ENCODE results near the gene ENPP3. TPM values are rescaled to one million over a fixed set of nuclear protein-coding genes. Genes with fewer than 3 reads are reported as not detected.
A peak's percentile ranks its signal among the peaks of the same experiment; 100 is the strongest.

ENPP3 gene
- total and polyA plus RNA-seq, 2 of the 13 experiments (the other 11 are each of a cell fraction or from before 2014, with no cell fraction given): 40.0 to 75.4 TPM

- no peak overlapping the region for H3K4me3 ChIP-seq (replicated peaks in 1 of 3; ENCODE audit: insufficient read depth in 1 of 3, low read depth in 2 of 3, low read length in 3 of 3)
- intact Hi-C loops (cut with micrococcal nuclease; ENCODE audit: unreplicated experiment): no loop called here
- peak overlapping the region; percentile 66; the same call in 1 of the 2 replicates for H3K4me2 ChIP-seq (ENCODE audit: low read depth, low read length)
- TF ChIP-seq ZNF124 (CRISPR knock-in tag; IDR thresholded peaks at IDR 0.05) (no peak), CSRNP2 (CRISPR knock-in tag; conservative IDR thresholded peaks at IDR 0.05; ENCODE audit: low read depth) (no peak), ATF7 (IDR thresholded peaks at IDR 0.05) (0 out of 2 replicates have a peak, but pooled peaks have one; percentile 15), ATF7 (CRISPR knock-in tag; IDR thresholded peaks at IDR 0.05) (no peak), MED1 (CRISPR knock-in tag; IDR thresholded peaks at IDR 0.05) (peak; percentile 7; the same call in 1 of the 2 replicates), ZFP91 (CRISPR knock-in tag; IDR thresholded peaks at IDR 0.05; ENCODE audit: borderline replicate concordance) (no peak), EP300 (IDR thresholded peaks at IDR 0.05; ENCODE audit: low read depth in 2 of 2, low read length in 2 of 2) (no peak), EP300 (CRISPR knock-in tag; IDR thresholded peaks at IDR 0.05; ENCODE audit: borderline replicate concordance) (peak; percentile 36; the same call in 1 of the 2 replicates), KDM1A (CRISPR knock-in tag; IDR thresholded peaks at IDR 0.05) (no peak), NFYC (CRISPR knock-in tag; IDR thresholded peaks at IDR 0.05) (no peak), PPARG (CRISPR knock-in tag; conservative IDR thresholded peaks at IDR 0.05) (0 out of 2 replicates have a peak, but pooled peaks have one; percentile 10), HMG20B (CRISPR knock-in tag; conservative IDR thresholded peaks at IDR 0.05) (no peak), ZMYM2 (CRISPR knock-in tag; IDR thresholded peaks at IDR 0.05) (0 out of 2 replicates have a peak, but pooled peaks have one; percentile 10), NCOA2 (CRISPR knock-in tag; IDR thresholded peaks at IDR 0.05) (0 out of 2 replicates have a peak, but pooled peaks have one; percentile 13), CEBPB (IDR thresholded peaks at IDR 0.05; ENCODE audit: borderline replicate concordance, low read depth, low read length) (peak; percentile 18; the same call in 1 of the 2 replicates), ZNF264 (CRISPR knock-in tag; IDR thresholded peaks at IDR 0.05) (0 out of 2 replicates have a peak, but pooled peaks have one; percentile 26), KLF6 (CRISPR knock-in tag; IDR thresholded peaks at IDR 0.05) (0 out of 2 replicates have a peak, but pooled peaks have one; percentile 29), HOXA5 (CRISPR knock-in tag; IDR thresholded peaks at IDR 0.05) (0 out of 2 replicates have a peak, but pooled peaks have one; percentile 35), ZFY (CRISPR knock-in tag; IDR thresholded peaks at IDR 0.05) (0 out of 2 replicates have a peak, but pooled peaks have one; percentile 24)
- CTCF ChIA-PET (ENCODE audit: low intra/inter-chr PET ratio, low total read pairs): no interaction called here
- WGBS (ENCODE audit: low lambda C conversion rate): 83% methylated on average over 2 of the region's 2 CpGs
- H3K27me3 ChIP-seq (ENCODE audit: control insufficient read depth in 1 of 2, insufficient read depth in 2 of 2, low read length in 2 of 2): no peaks in the 10 kb centered on the region
- ATAC-seq (no peak), FAIRE-seq (no peak), DNase-seq (ENCODE audit: low spot score) (no peak)
- H3K4me1 ChIP-seq (ENCODE audit: insufficient read depth, low read length): peaks cover 65% of the 10 kb centered on the region
- in situ Hi-C loops (cut with HindIII; ENCODE audit: extremely low pct_ligation_motif_present, low pct_unique_long_range_greater_than_20kb): no loop called here
- no TSS peak for BruUV-seq (replicated peaks)
- H2AFZ ChIP-seq (ENCODE audit: low read length): no peak overlapping the region
- H3K79me2 ChIP-seq (ENCODE audit: insufficient read depth, low read length): no peaks in the 10 kb centered on the region
- no peak overlapping the region for H3K9ac ChIP-seq (ENCODE audit: insufficient read depth, low read depth, low read length)
- no peaks in the 10 kb centered on the region for H3K36me3 ChIP-seq (replicated peaks in 1 of 2; ENCODE audit: control insufficient read depth in 1 of 2, insufficient read depth in 2 of 2, low read length in 2 of 2)
- H3K27ac ChIP-seq (ENCODE audit: extremely low read length, insufficient read depth, low read length): peak overlapping the region; percentile 70
- no peaks in the 10 kb centered on the region for H3K9me3 ChIP-seq (ENCODE audit: low read length)
- no peaks in the 10 kb centered on the region for H4K20me1 ChIP-seq (ENCODE audit: insufficient read depth, low read length)
- POLR2A ChIA-PET: interaction anchor here (1.3 to 4.0 kb wide), 3 partner anchors 10 to 141 kb away, joined by 3 to 38 read pairs (median 5); no protein-coding TSS in a partner anchor
Measured at GRCh38 chr6:131756039-131756438, 118.9 kb downstream of the ENPP3 start.
